K562 (cell line): Measurements from ENCODE around the gene TPGS1. TPM values are rescaled to one million over a fixed set of nuclear protein-coding genes. Genes with fewer than 3 reads are reported as not detected.

Experiments
- ATAC-seq: fragments of 200-7000 bp; cut with Tn5 transposase; 3 replicates; pipeline ENCODE4 v1.9.1; 2020; ENCODE audit warnings: moderate library complexity
- BruUV-seq: library from RNA; stranded (reverse); fragments of 400-500 nt; replicated peaks from 2 replicates; lab custom pipeline; 2021; lab: Mats Ljungman, UMichigan
- CTCF ChIA-PET: fragments of 300-600 bp; formaldehyde crosslinking; extraction: SDS; loops from one replicate; lab custom pipeline; 2021; ENCODE audit warnings: low intra/inter-chr PET ratio; lab: Yijun Ruan, JAX
- POLR2A ChIA-PET: fragments of 300-600, 350-650 bp; sonication (Branson Sonifier 250); formaldehyde crosslinking; extraction: SDS; loops from one replicate; lab custom pipeline; 2021; ENCODE audit warnings: antibody characterized with exemption, inconsistent platforms; lab: Yijun Ruan, JAX
- DNase-seq, 4 experiments: peaks; one replicate each; pipeline versions ENCODE4 v3.0.0 to v3.0.0-alpha.2; 2011 to 2018; ENCODE audit warnings: low spot score in 3 of 4, mixed read lengths in 3 of 4; ENCODE audit errors: extremely low read depth in 1 of 4
- FAIRE-seq: peaks from 2 replicates; lab custom pipeline; 2011; peaks lifted over from hg19 to GRCh38; lab: Jason Lieb, UNC
- H2AFZ ChIP-seq: 2 replicates; pipeline ENCODE4 v1.6.0; 2011; ENCODE audit warnings: low read depth, low read length, control low read depth, inconsistent platforms
- H3K27ac ChIP-seq: fragments of 200-600 bp; 3 replicates; pipeline ENCODE4 v1.8.0; 2011; ENCODE audit warnings: low read depth, mild to moderate bottlenecking, control low read depth, inconsistent platforms, low read length, moderate library complexity, mixed read lengths; ENCODE audit errors: extremely low read depth
- H3K27me3 ChIP-seq, 2 experiments: fragments of 300-600 bp in 1 of 2; 2 replicates in 1 of 2; 3 replicates in 1 of 2; pipeline versions ENCODE4 v1.6.0 to v1.8.0; 2011; ENCODE audit warnings: inconsistent platforms in 2 of 2, low read length in 2 of 2, mild to moderate bottlenecking in 1 of 2, mixed read lengths in 1 of 2, moderate library complexity in 1 of 2; ENCODE audit not compliant: control insufficient read depth in 2 of 2, insufficient read depth in 2 of 2
- H3K36me3 ChIP-seq: fragments of 300-600 bp; 3 replicates; pipeline ENCODE4 v1.8.0; 2011; ENCODE audit warnings: mild to moderate bottlenecking, low read length, inconsistent platforms; ENCODE audit not compliant: control insufficient read depth, insufficient read depth
- H3K4me1 ChIP-seq, 2 experiments: fragments of 200-600 bp in 1 of 2; replicated peaks in 1 of 2; 2 replicates in 1 of 2; 3 replicates in 1 of 2; pipeline versions ENCODE4 v1.5.1 to v1.8.0; 2011; ENCODE audit warnings: inconsistent platforms in 2 of 2, low read length in 2 of 2, mild to moderate bottlenecking in 1 of 2, mixed read lengths in 1 of 2, moderate library complexity in 1 of 2; ENCODE audit not compliant: control insufficient read depth in 2 of 2, insufficient read depth in 2 of 2
- H3K4me2 ChIP-seq: 2 replicates; pipeline ENCODE4 v1.6.1; 2011; ENCODE audit warnings: low read length, control low read depth, inconsistent platforms, mixed read lengths; ENCODE audit not compliant: insufficient read depth
- H3K4me3 ChIP-seq: fragments of 200-600 bp; sonication (generic), shearing (Covaris generic); 2 replicates; pipeline ENCODE4 v1.5.1; 2016; ENCODE audit warnings: control low read depth, inconsistent platforms
- H3K79me2 ChIP-seq: fragments of 200-600 bp; 3 replicates; pipeline ENCODE4 v1.8.0; 2011; ENCODE audit warnings: low read length, inconsistent platforms; ENCODE audit not compliant: control insufficient read depth, insufficient read depth
- H3K9ac ChIP-seq, 2 experiments: 2 replicates each; pipeline versions ENCODE4 v1.6.0 to v1.6.1; 2011; ENCODE audit warnings: low read depth in 2 of 2, low read length in 2 of 2, control low read depth in 1 of 2, inconsistent platforms in 1 of 2, mild to moderate bottlenecking in 1 of 2, mixed read lengths in 1 of 2; ENCODE audit not compliant: insufficient read depth in 1 of 2
- H3K9me1 ChIP-seq: one replicate; pipeline ENCODE4 v1.6.0; 2011; ENCODE audit warnings: inconsistent platforms, mild to moderate bottlenecking, low read length, moderate library complexity; ENCODE audit not compliant: control insufficient read depth, insufficient read depth
- H3K9me3 ChIP-seq: replicated peaks from 2 replicates; pipeline ENCODE4 v1.5.1; 2011; ENCODE audit warnings: low read depth, low read length, inconsistent platforms; ENCODE audit not compliant: control insufficient read depth, insufficient read depth
- H4K20me1 ChIP-seq: replicated peaks from 2 replicates; pipeline ENCODE4 v1.6.1; 2011; ENCODE audit warnings: low read length, inconsistent platforms, mixed read lengths; ENCODE audit not compliant: control insufficient read depth, insufficient read depth
- BACH1 ChIP-seq: fragments of 200-800 bp; sonication (Bioruptor generic); IDR thresholded peaks from 2 replicates; pipeline ENCODE4 v1.6.1; 2016; ENCODE audit warnings: missing genetic modification characterization, missing compliant biosample characterization
- CBX8 ChIP-seq: fragments of 200-600 bp; sonication (generic); IDR thresholded peaks from 2 replicates; pipeline ENCODE4 v1.6.1; 2012; ENCODE audit warnings: borderline replicate concordance, mixed run types, low read depth, mild to moderate bottlenecking, moderate library complexity, mixed read lengths, low read length, control low read depth, inconsistent platforms; ENCODE audit not compliant: poor library complexity, severe bottlenecking; ENCODE audit errors: extremely low read depth
- CEBPG ChIP-seq, 3 experiments: fragments of 200-800 bp in 1 of 3; sonication (Bioruptor generic) in 1 of 3; sonication (generic) in 1 of 3; formaldehyde crosslinking in 1 of 3; IDR thresholded peaks in 2 of 3; conservative IDR thresholded peaks in 1 of 3; 2 replicates each; pipeline versions ENCODE4 v1.6.1 to v1.8.0; 2016 to 2022; ENCODE audit warnings: missing compliant biosample characterization in 2 of 3, missing genetic modification characterization in 2 of 3, mild to moderate bottlenecking in 1 of 3, missing genetic modification reagents in 1 of 3
- DPF2 ChIP-seq: fragments of 450-650 bp; IDR thresholded peaks from 2 replicates; pipeline ENCODE4 v1.6.1; 2016
- FUS ChIP-seq: fragments of 200-400 bp; formaldehyde crosslinking; optimal IDR thresholded peaks from 2 replicates; pipeline ENCODE3; 2017; ENCODE audit warnings: low read depth, low read length
- MYNN ChIP-seq, 2 experiments: sonication (generic); formaldehyde crosslinking in 1 of 2; IDR thresholded peaks; 2 replicates each; pipeline versions ENCODE4 v1.5.0 to v1.6.1; 2016 to 2020; ENCODE audit warnings: antibody characterized with exemption in 1 of 2, missing genetic modification reagents in 1 of 2
- NFATC3 ChIP-seq: fragments of 450-650 bp; IDR thresholded peaks from 2 replicates; pipeline ENCODE4 v1.6.1; 2017; ENCODE audit warnings: mild to moderate bottlenecking
- NFIX ChIP-seq: fragments of 250-450 bp; sonication (Bioruptor Pico); IDR thresholded peaks from 2 replicates; pipeline ENCODE4 v1.4.0; 2020; ENCODE audit warnings: low read depth, mild to moderate bottlenecking, moderate library complexity
- RBM15 ChIP-seq: fragments of 200-400 bp; formaldehyde crosslinking; IDR thresholded peaks from 2 replicates; pipeline ENCODE4 v1.6.1; 2018; ENCODE audit warnings: mild to moderate bottlenecking, low read length, moderate library complexity; ENCODE audit not compliant: insufficient read depth
- RBM22 ChIP-seq: fragments of 200-400 bp; formaldehyde crosslinking; IDR thresholded peaks from 2 replicates; pipeline ENCODE4 v1.6.1; 2018; ENCODE audit warnings: low read length, low read depth; ENCODE audit not compliant: poor library complexity, severe bottlenecking
- WGBS: fragments of 100-300 bp; shearing (Covaris generic); methylation state at CpG from one replicate; pipeline ENCODE4 v1.1.6; 2016; ENCODE audit warnings: low coverage, mixed read lengths; ENCODE audit not compliant: insufficient coverage; ENCODE audit errors: missing lambda C conversion rate; 5-methylcytosine and 5-hydroxymethylcytosine counted together
- in situ Hi-C: fragments of 300-500 bp; cut with MboI; formaldehyde crosslinking; loops from 4 replicates; pipeline ENCODE4 v1.15.0; 2018; ENCODE audit warnings: inconsistent platforms, mixed read lengths
- intact Hi-C: fragments of 100-400 bp; cut with micrococcal nuclease; formaldehyde crosslinking; loops from 2 replicates; pipeline ENCODE4 v1.14.2; 2022
- polyA plus RNA-seq, 8 experiments: library from polyadenylated mRNA; depleted of rRNA in 4 of 8; stranded (reverse) in 5 of 8; unstranded in 3 of 8; fragments of >200 nt; fragmentation: Nextera tagmentation in 2 of 8; fragmentation: Illumina TruSeq in 1 of 8; extraction: Ambion mirVana in 2 of 8; extraction: Trizol in 1 of 8; gene quantifications; 2 replicates each; pipeline versions ENCODE4 v1.2.1 to v1.2.3, GENCODE V29; 2011 to 2014; ENCODE audit warnings: inconsistent platforms in 1 of 8, missing spikeins in 1 of 8
- total RNA-seq, 7 experiments: library from RNA; depleted of rRNA in 6 of 7; stranded (reverse); fragments of >200 nt in 6 of 7; fragmentation: Illumina TruSeq in 2 of 7; extraction: Trizol in 2 of 7; gene quantifications; 2 replicates each; pipeline versions ENCODE4 v1.2.1 to v1.2.3, GENCODE V29; 2011 to 2021; ENCODE audit warnings: low replicate concordance in 1 of 7
- TF ChIP-seq, protein P1 (sequence below): fragments of 450-650 bp; IDR thresholded peaks from 2 replicates; pipeline ENCODE4 v1.6.1; 2016; ENCODE audit warnings: low read depth, mild to moderate bottlenecking, moderate library complexity
- TF ChIP-seq, protein P2 (sequence below): IDR thresholded peaks from 3 replicates; pipeline ENCODE4 v1.6.1; 2011; ENCODE audit warnings: borderline replicate concordance, mild to moderate bottlenecking; ENCODE audit not compliant: insufficient read length, insufficient read depth
- TF ChIP-seq, protein P3 (sequence below): fragments of 250-450 bp; sonication (Bioruptor Pico); IDR thresholded peaks from 2 replicates; pipeline ENCODE4 v1.8.0; 2021; ENCODE audit warnings: moderate library complexity, mild to moderate bottlenecking, inconsistent platforms

TPGS1 gene
- total and polyA plus RNA-seq, 9 of the 15 experiments (the other 6 are each of a cell fraction or from before 2014, with no cell fraction given) = 0.30 to 31.6 (median 1.2) TPM; not detected in 2

DNA sequence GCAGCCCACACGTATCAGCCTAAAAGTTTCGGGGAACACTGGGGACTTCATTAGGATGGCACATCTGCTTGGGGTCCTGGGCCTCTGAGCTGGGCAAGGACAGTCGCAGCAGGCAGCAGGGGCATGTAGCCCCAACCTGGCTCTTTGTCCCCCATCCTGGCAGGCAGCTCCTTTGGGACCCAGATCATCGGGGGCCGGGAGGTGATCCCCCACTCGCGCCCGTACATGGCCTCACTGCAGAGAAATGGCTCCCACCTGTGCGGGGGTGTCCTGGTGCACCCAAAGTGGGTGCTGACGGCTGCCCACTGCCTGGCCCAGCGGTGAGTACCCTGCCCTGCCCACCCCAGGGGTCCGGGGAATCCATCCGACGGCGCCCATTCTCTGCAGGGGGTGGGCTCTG lies 39.8 kb downstream of the TPGS1 start:
- no peaks in the 10 kb centered on the region for H3K9me3 ChIP-seq
- ChIA-PET POLR2A (interaction anchor here (1.7 kb wide), 1 partner anchor 9 kb away, joined by 5 read pairs; no protein-coding TSS in a partner anchor), CTCF (no interaction called here)
- H3K79me2 ChIP-seq = no peaks in the 10 kb centered on the region
- H3K4me3 ChIP-seq = no peak overlapping the region
- no peak overlapping the region for H3K27ac ChIP-seq
- H3K27me3 ChIP-seq = no peaks in the 10 kb centered on the region
- peaks cover 6% of the 10 kb centered on the region; the same call in 1 of the 3 replicates for H3K36me3 ChIP-seq
- no peak overlapping the region for H3K9ac ChIP-seq
- H3K4me2 ChIP-seq = no peak overlapping the region
- WGBS = 79% methylated on average over 12 of the region's 15 CpGs
- no peak for TF ChIP-seq RBM15
- no peak for TF ChIP-seq CBX8
- no peak for TF ChIP-seq BACH1 (tag)
- no peak for TF ChIP-seq CEBPG (CRISPR knock-in tag; IDR thresholded peaks at IDR 0.05)
- TF ChIP-seq CEBPG (tag; conservative IDR thresholded peaks at IDR 0.05 in 1 of 2, IDR thresholded peaks at IDR 0.05 in 1 of 2) = no peak
- TF ChIP-seq FUS = no peak
- TF ChIP-seq, protein P1, sequence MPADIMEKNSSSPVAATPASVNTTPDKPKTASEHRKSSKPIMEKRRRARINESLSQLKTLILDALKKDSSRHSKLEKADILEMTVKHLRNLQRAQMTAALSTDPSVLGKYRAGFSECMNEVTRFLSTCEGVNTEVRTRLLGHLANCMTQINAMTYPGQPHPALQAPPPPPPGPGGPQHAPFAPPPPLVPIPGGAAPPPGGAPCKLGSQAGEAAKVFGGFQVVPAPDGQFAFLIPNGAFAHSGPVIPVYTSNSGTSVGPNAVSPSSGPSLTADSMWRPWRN = no peak
- no peak for TF ChIP-seq RBM22
- TF ChIP-seq, protein P2, sequence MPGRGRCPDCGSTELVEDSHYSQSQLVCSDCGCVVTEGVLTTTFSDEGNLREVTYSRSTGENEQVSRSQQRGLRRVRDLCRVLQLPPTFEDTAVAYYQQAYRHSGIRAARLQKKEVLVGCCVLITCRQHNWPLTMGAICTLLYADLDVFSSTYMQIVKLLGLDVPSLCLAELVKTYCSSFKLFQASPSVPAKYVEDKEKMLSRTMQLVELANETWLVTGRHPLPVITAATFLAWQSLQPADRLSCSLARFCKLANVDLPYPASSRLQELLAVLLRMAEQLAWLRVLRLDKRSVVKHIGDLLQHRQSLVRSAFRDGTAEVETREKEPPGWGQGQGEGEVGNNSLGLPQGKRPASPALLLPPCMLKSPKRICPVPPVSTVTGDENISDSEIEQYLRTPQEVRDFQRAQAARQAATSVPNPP = no peak
- no peak for TF ChIP-seq DPF2
- TF ChIP-seq MYNN (IDR thresholded peaks at IDR 0.05) = no peak
- TF ChIP-seq MYNN (CRISPR knock-in tag; IDR thresholded peaks at IDR 0.05) = no peak
- TF ChIP-seq, protein P3, sequence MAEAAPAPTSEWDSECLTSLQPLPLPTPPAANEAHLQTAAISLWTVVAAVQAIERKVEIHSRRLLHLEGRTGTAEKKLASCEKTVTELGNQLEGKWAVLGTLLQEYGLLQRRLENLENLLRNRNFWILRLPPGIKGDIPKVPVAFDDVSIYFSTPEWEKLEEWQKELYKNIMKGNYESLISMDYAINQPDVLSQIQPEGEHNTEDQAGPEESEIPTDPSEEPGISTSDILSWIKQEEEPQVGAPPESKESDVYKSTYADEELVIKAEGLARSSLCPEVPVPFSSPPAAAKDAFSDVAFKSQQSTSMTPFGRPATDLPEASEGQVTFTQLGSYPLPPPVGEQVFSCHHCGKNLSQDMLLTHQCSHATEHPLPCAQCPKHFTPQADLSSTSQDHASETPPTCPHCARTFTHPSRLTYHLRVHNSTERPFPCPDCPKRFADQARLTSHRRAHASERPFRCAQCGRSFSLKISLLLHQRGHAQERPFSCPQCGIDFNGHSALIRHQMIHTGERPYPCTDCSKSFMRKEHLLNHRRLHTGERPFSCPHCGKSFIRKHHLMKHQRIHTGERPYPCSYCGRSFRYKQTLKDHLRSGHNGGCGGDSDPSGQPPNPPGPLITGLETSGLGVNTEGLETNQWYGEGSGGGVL (CRISPR knock-in tag) = no peak
- no peak for TF ChIP-seq NFATC3
- no peak for TF ChIP-seq NFIX (CRISPR knock-in tag)
- no peak for ATAC-seq
- H2AFZ ChIP-seq = no peak overlapping the region
- BruUV-seq = no TSS peak
- no peak for DNase-seq
- peaks cover 11 to 65% of the 10 kb centered on the region in 2 experiments for H3K4me1 ChIP-seq
- no peaks in the 10 kb centered on the region for H4K20me1 ChIP-seq
- no peak for FAIRE-seq
- in situ Hi-C loops = no loop called here
- intact Hi-C loops = no loop called here
- H3K9me1 ChIP-seq = no peaks in the 10 kb centered on the region
